CD14-positive monocyte (primary cell): ENCODE results near the gene PLOD3. TPM values are rescaled to one million over a fixed set of nuclear protein-coding genes. Genes with fewer than 3 reads are reported as not detected.
A peak's percentile ranks its signal among the peaks of the same experiment; 100 is the strongest.

Experiments used
- DNase-seq, 3 donors: peaks; one replicate each; pipeline ENCODE4 v3.0.0-alpha.2; 2011 to 2022
- H2AFZ ChIP-seq: 2 replicates; pipeline ENCODE4 v1.6.0; 2012; ENCODE audit warnings: mild to moderate bottlenecking, low read depth, low read length, inconsistent platforms; ENCODE audit not compliant: insufficient read depth, poor library complexity, severe bottlenecking
- H3K27ac ChIP-seq, 2 donors: 1 replicate in 1 of 2; 2 replicates in 1 of 2; pipeline ENCODE4 v1.5.1; 2012 to 2013; ENCODE audit warnings: low read length in 2 of 2, control low read depth in 1 of 2, inconsistent platforms in 1 of 2, low read depth in 1 of 2, mild to moderate bottlenecking in 1 of 2
- H3K27me3 ChIP-seq, 2 donors: one replicate each; pipeline versions ENCODE4 v1.6.0 to v1.6.1; 2011 to 2013; ENCODE audit warnings: low read length in 2 of 2; ENCODE audit not compliant: control insufficient read depth in 2 of 2, insufficient read depth in 2 of 2
- H3K36me3 ChIP-seq, 2 donors: replicated peaks in 1 of 2; 1 replicate in 1 of 2; 2 replicates in 1 of 2; pipeline versions ENCODE4 v1.5.1 to v1.6.1; 2012 to 2013; ENCODE audit warnings: low read length in 2 of 2, control low read depth in 1 of 2, inconsistent platforms in 1 of 2, mild to moderate bottlenecking in 1 of 2; ENCODE audit not compliant: insufficient read depth in 2 of 2, control insufficient read depth in 1 of 2
- H3K4me1 ChIP-seq, 2 donors: 1 replicate in 1 of 2; 2 replicates in 1 of 2; pipeline versions ENCODE4 v1.5.1 to v1.6.1; 2012 to 2013; ENCODE audit warnings: low read length in 2 of 2, control low read depth in 1 of 2, inconsistent platforms in 1 of 2, mild to moderate bottlenecking in 1 of 2, moderate library complexity in 1 of 2; ENCODE audit not compliant: insufficient read depth in 2 of 2, control insufficient read depth in 1 of 2
- H3K4me2 ChIP-seq: replicated peaks from 2 replicates; pipeline ENCODE3; 2012; ENCODE audit warnings: low read length, moderate library complexity, mild to moderate bottlenecking; ENCODE audit not compliant: poor library complexity, severe bottlenecking; ENCODE audit errors: extremely low read depth
- H3K4me3 ChIP-seq, 3 experiments: fragments of 200-600 bp in 1 of 3; sonication (generic) in 1 of 3; replicated peaks in 1 of 3; 1 replicate in 2 of 3; 2 replicates in 1 of 3; pipeline ENCODE4 v1.5.1; 2011 to 2013; ENCODE audit warnings: low read length in 3 of 3, mild to moderate bottlenecking in 3 of 3, control low read depth in 2 of 3, low read depth in 2 of 3, inconsistent platforms in 1 of 3, moderate library complexity in 1 of 3
- H3K79me2 ChIP-seq: 2 replicates; pipeline ENCODE4 v1.6.0; 2012; ENCODE audit warnings: mild to moderate bottlenecking, control low read depth, inconsistent platforms, low read length, moderate library complexity; ENCODE audit not compliant: insufficient read depth
- H3K9ac ChIP-seq: 2 replicates; pipeline ENCODE4 v1.6.0; 2017; ENCODE audit warnings: low read length, mild to moderate bottlenecking; ENCODE audit not compliant: insufficient read depth, poor library complexity, severe bottlenecking
- H3K9me3 ChIP-seq, 2 donors: replicated peaks in 1 of 2; 1 replicate in 1 of 2; 2 replicates in 1 of 2; pipeline versions ENCODE4 v1.5.1 to v1.6.1; 2012 to 2013; ENCODE audit warnings: low read length in 2 of 2, control low read depth in 1 of 2; ENCODE audit not compliant: control insufficient read depth in 1 of 2, insufficient read depth in 1 of 2
- H4K20me1 ChIP-seq: 2 replicates; pipeline ENCODE4 v1.6.0; 2012; ENCODE audit warnings: mild to moderate bottlenecking, low read length, control low read depth, moderate library complexity; ENCODE audit not compliant: insufficient read depth
- H3K27ac Mint-ChIP-seq, 7 donors: one replicate each; pipeline ENCODE4 v1.8.0; 2020; ENCODE audit warnings: mild to moderate bottlenecking in 7 of 7, mixed read lengths in 7 of 7, moderate library complexity in 6 of 7, inconsistent platforms in 2 of 7
- H3K27me3 Mint-ChIP-seq, 3 donors: one replicate each; pipeline ENCODE4 v1.8.0; 2021 to 2022; ENCODE audit warnings: low read depth in 3 of 3, mild to moderate bottlenecking in 3 of 3, mixed read lengths in 3 of 3, moderate library complexity in 3 of 3, inconsistent platforms in 1 of 3
- H3K36me3 Mint-ChIP-seq, 2 donors: one replicate each; pipeline ENCODE4 v1.8.0; 2020; ENCODE audit warnings: mixed read lengths in 2 of 2, inconsistent platforms in 1 of 2, mild to moderate bottlenecking in 1 of 2
- H3K4me1 Mint-ChIP-seq: one replicate; pipeline ENCODE4 v1.8.0; 2020; ENCODE audit warnings: mild to moderate bottlenecking, mixed read lengths
- H3K4me3 Mint-ChIP-seq, 2 donors: one replicate each; pipeline ENCODE4 v1.8.0; 2020; ENCODE audit warnings: mild to moderate bottlenecking in 2 of 2, mixed read lengths in 2 of 2, moderate library complexity in 1 of 2
- H3K9me3 Mint-ChIP-seq, 7 donors: one replicate each; pipeline ENCODE4 v1.8.0; 2020 to 2022; ENCODE audit warnings: mixed read lengths in 7 of 7, mild to moderate bottlenecking in 6 of 7, moderate library complexity in 6 of 7, inconsistent platforms in 2 of 7
- CTCF ChIP-seq: fragments of 200-600 bp; IDR thresholded peaks from one replicate; pipeline ENCODE4 v1.8.0; 2022; ENCODE audit warnings: antibody characterized with exemption, mild to moderate bottlenecking
- WGBS: methylation state at CpG from one replicate; pipeline ENCODE4 v1.1.5; 2013; ENCODE audit warnings: missing lambda C conversion rate; ENCODE audit not compliant: insufficient coverage; 5-methylcytosine and 5-hydroxymethylcytosine counted together
- intact Hi-C, 2 donors: fragments of 100-400 bp; cut with micrococcal nuclease; formaldehyde crosslinking; loops; one replicate each; pipeline versions ENCODE4 v1.15.0 to v1.15.1; 2023
- polyA plus RNA-seq, 3 donors: library from polyadenylated mRNA; depleted of rRNA in 1 of 3; unstranded in 2 of 3; stranded (reverse) in 1 of 3; fragments of 300-500 nt in 2 of 3; fragments of >200 nt in 1 of 3; fragmentation: Illumina TruSeq in 2 of 3; gene quantifications; 1 replicate in 2 of 3; 2 replicates in 1 of 3; pipeline ENCODE4 v1.2.3, GENCODE V29; 2012 to 2021

The PLOD3 gene
- polyA plus RNA-seq, 3 donors = 26.9 to 70.1 (median 28.1) TPM

- H3K27ac Mint-ChIP-seq = peak overlapping the region; percentile 34 to 90 (median 81)
- no peaks in the 10 kb centered on the region for H4K20me1 ChIP-seq
- H3K4me1 ChIP-seq = peaks cover 12 to 14% of the 10 kb centered on the region in 2 donors
- peak overlapping the region in 1 of 2 donors; percentile 39 for H3K4me3 Mint-ChIP-seq
- no peak overlapping the region for H2AFZ ChIP-seq
- H3K36me3 ChIP-seq = no peaks in the 10 kb centered on the region
- H3K9ac ChIP-seq = no peak overlapping the region
- H3K27ac ChIP-seq = peak overlapping the region in 1 of 2 donors; percentile 20
- WGBS = no CpG with 5 or more reads among the region's 4 CpGs
- H3K4me1 Mint-ChIP-seq = peaks cover 17% of the 10 kb centered on the region
- H3K79me2 ChIP-seq = no peaks in the 10 kb centered on the region
- H3K4me2 ChIP-seq = no peak overlapping the region
- no peak for TF ChIP-seq CTCF
- peaks cover 17 to 36% (median 21%) of the 10 kb centered on the region in 3 donors for H3K27me3 Mint-ChIP-seq
- no peaks in the 10 kb centered on the region for H3K36me3 Mint-ChIP-seq
- peaks cover 0 to 6% (median 5%) of the 10 kb centered on the region in 7 donors for H3K9me3 Mint-ChIP-seq
- H3K27me3 ChIP-seq = peaks cover 6 to 13% of the 10 kb centered on the region in 2 donors
- intact Hi-C loops = no loop called here
- H3K4me3 ChIP-seq = no peak overlapping the region
- DNase-seq = peak; percentile 60 to 74 (median 62)
- H3K9me3 ChIP-seq = peaks cover 0 to 7% of the 10 kb centered on the region in 2 donors
Observed at GRCh38 chr7:101186844-101187428, 30.4 kb downstream of the PLOD3 start.

- peaks cover 17% of the 10 kb centered on the region for H3K4me1 Mint-ChIP-seq
- TF ChIP-seq CTCF = no peak
Observed at GRCh38 chr7:101186194-101186593, 31.2 kb downstream of the PLOD3 start.

More at GRCh38 chr7:101186194-101186593, 31.2 kb downstream of the PLOD3 start:
- Histone ChIP-seq H4K20me1 (no peaks in the 10 kb centered on the region), H2AFZ (no peak overlapping the region), H3K9me3 (peaks cover 0 to 8% of the 10 kb centered on the region in 2 donors), H3K9ac (no peak overlapping the region), H3K4me3 (no peak overlapping the region), H3K4me2 (no peak overlapping the region), H3K36me3 (no peaks in the 10 kb centered on the region), H3K79me2 (no peaks in the 10 kb centered on the region), H3K27ac (no peak overlapping the region), H3K27me3 (peaks cover 6 to 19% of the 10 kb centered on the region in 2 donors), H3K4me1 (peaks cover 12 to 14% of the 10 kb centered on the region in 2 donors)
- H3K27ac Mint-ChIP-seq = no peak overlapping the region
- peaks cover 0 to 6% (median 5%) of the 10 kb centered on the region in 7 donors for H3K9me3 Mint-ChIP-seq
- H3K27me3 Mint-ChIP-seq = peaks cover 23 to 42% (median 28%) of the 10 kb centered on the region in 3 donors
- H3K4me3 Mint-ChIP-seq = no peak overlapping the region
- WGBS = 78% methylated on average over 5 of the region's 6 CpGs
- no peaks in the 10 kb centered on the region for H3K36me3 Mint-ChIP-seq
- intact Hi-C loops = no loop called here
- DNase-seq = no peak
